ENCODE data around the gene NCF1.

DNA sequence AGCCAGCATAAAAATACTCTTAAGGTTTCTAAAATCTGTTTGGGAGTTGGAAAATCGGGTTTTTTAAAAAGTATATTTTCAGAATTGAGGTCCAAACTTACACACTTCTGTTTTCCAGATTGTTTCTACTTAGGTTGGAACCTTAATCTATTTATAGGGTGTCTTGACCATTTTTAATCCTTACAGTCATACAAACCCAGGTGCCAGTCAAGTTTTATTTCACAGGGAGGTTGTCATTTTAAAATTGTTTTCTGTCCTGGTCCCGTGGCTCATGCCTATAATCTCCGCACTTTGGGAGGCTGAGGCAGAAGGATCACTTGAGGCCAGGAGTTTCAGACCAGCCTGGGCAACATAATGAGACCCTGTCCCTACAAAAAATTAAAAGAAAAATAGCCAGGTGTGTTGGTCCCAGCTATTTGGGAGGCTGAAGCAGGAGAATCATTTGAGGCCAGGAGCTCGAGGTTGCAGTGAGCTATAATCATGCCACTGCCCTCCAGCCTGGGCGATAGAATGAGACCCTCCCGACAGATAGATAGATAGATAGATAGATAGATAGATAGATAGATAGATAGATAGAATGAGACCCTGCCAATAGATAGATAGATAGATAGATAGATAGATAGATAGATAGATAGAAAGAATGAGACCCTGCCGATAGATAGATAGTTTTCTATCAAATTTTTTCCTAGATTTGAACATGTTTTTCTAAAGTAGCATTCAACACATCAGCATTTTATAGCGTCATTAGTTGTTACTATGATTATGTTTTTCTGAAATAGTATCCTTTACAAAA lies 47.3 kb upstream of the NCF1 start:
- TF ChIP-seq, protein P1, sequence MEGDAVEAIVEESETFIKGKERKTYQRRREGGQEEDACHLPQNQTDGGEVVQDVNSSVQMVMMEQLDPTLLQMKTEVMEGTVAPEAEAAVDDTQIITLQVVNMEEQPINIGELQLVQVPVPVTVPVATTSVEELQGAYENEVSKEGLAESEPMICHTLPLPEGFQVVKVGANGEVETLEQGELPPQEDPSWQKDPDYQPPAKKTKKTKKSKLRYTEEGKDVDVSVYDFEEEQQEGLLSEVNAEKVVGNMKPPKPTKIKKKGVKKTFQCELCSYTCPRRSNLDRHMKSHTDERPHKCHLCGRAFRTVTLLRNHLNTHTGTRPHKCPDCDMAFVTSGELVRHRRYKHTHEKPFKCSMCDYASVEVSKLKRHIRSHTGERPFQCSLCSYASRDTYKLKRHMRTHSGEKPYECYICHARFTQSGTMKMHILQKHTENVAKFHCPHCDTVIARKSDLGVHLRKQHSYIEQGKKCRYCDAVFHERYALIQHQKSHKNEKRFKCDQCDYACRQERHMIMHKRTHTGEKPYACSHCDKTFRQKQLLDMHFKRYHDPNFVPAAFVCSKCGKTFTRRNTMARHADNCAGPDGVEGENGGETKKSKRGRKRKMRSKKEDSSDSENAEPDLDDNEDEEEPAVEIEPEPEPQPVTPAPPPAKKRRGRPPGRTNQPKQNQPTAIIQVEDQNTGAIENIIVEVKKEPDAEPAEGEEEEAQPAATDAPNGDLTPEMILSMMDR (IDR thresholded peaks at IDR 0.05) = no peak
- TF ChIP-seq POLR2A (IDR thresholded peaks at IDR 0.05) (no peak), POLR2AphosphoS5 (IDR thresholded peaks at IDR 0.05) (no peak)

All from gastroesophageal sphincter (tissue), 3 donors.